Thyroid gland (tissue), 4 donors: ENCODE results near the gene ITGB4.

Experiments
- CTCF ChIP-seq, 6 experiments: fragments of 200-600 bp in 3 of 6; fragments of 450-650 bp in 3 of 6; sonication (generic) in 3 of 6; IDR thresholded peaks; one replicate each; pipeline ENCODE4 v1.5.1; 2016 to 2019; ENCODE audit warnings: antibody characterized with exemption in 6 of 6, mild to moderate bottlenecking in 2 of 6, inconsistent platforms in 1 of 6, moderate library complexity in 1 of 6
- POLR2A ChIP-seq, 2 donors: fragments of 450-650 bp; IDR thresholded peaks; one replicate each; pipeline ENCODE4 v1.6.1; 2017; ENCODE audit warnings: antibody characterized with exemption in 2 of 2, mild to moderate bottlenecking in 2 of 2, moderate library complexity in 1 of 2

GRCh38 chr17:75742337-75742736 lies 21.1 kb downstream of the ITGB4 start:
- no peak for TF ChIP-seq CTCF (IDR thresholded peaks at IDR 0.05)
- TF ChIP-seq POLR2A (IDR thresholded peaks at IDR 0.05), result no peak
